KMS-11 (cell line): ENCODE results near the gene FHIT.

Source experiments
- H2AFZ ChIP-seq: fragments of 200-600 bp; sonication (generic); 2 replicates; pipeline ENCODE4 v1.6.1; 2016; ENCODE audit warnings: antibody characterized with exemption, mixed run types, low read depth
- H3K27ac ChIP-seq: fragments of 200-600 bp; sonication (generic); 2 replicates; pipeline ENCODE4 v1.6.1; 2016; ENCODE audit warnings: mild to moderate bottlenecking, mixed run types
- H3K27me3 ChIP-seq: fragments of 200-600 bp; sonication (generic); 2 replicates; pipeline ENCODE4 v1.6.1; 2017; ENCODE audit warnings: mild to moderate bottlenecking, low read depth, mixed run types, moderate library complexity; ENCODE audit not compliant: insufficient read depth
- H3K36me3 ChIP-seq: fragments of 200-600 bp; sonication (generic); 2 replicates; pipeline ENCODE4 v1.6.1; 2017; ENCODE audit warnings: mild to moderate bottlenecking, mixed run types; ENCODE audit not compliant: insufficient read depth
- H3K4me1 ChIP-seq: fragments of 200-600 bp; sonication (generic); 2 replicates; pipeline ENCODE4 v1.6.1; 2016; ENCODE audit warnings: mild to moderate bottlenecking, low read depth, mixed run types; ENCODE audit not compliant: poor library complexity, severe bottlenecking
- H3K4me2 ChIP-seq: fragments of 200-600 bp; sonication (generic); 2 replicates; pipeline ENCODE4 v1.7.0; 2016; ENCODE audit warnings: mild to moderate bottlenecking, mixed run types
- H3K4me3 ChIP-seq: fragments of 200-600 bp; sonication (generic); IDR thresholded peaks from 2 replicates; pipeline ENCODE4 v1.6.1; 2017; ENCODE audit warnings: low read depth, low read length, mixed read lengths; ENCODE audit not compliant: insufficient read depth
- H3K79me2 ChIP-seq: fragments of 200-600 bp; sonication (generic); 2 replicates; pipeline ENCODE4 v1.6.1; 2016; ENCODE audit warnings: low read depth, mixed run types; ENCODE audit not compliant: insufficient read depth
- H3K9ac ChIP-seq: fragments of 200-600 bp; sonication (generic); 2 replicates; pipeline ENCODE4 v1.6.1; 2016; ENCODE audit warnings: mild to moderate bottlenecking, mixed run types
- H4K20me1 ChIP-seq: fragments of 200-600 bp; sonication (generic); 2 replicates; pipeline ENCODE4 v1.6.1; 2016; ENCODE audit warnings: mild to moderate bottlenecking, mixed run types; ENCODE audit not compliant: insufficient read depth
- CTCF ChIP-seq: fragments of 200-600 bp; sonication (generic); conservative IDR thresholded peaks from 2 replicates; pipeline ENCODE4 v1.6.1; 2017; ENCODE audit warnings: low read depth, mild to moderate bottlenecking, antibody characterized with exemption, low read length, moderate library complexity, mixed read lengths

Gene FHIT

DNA sequence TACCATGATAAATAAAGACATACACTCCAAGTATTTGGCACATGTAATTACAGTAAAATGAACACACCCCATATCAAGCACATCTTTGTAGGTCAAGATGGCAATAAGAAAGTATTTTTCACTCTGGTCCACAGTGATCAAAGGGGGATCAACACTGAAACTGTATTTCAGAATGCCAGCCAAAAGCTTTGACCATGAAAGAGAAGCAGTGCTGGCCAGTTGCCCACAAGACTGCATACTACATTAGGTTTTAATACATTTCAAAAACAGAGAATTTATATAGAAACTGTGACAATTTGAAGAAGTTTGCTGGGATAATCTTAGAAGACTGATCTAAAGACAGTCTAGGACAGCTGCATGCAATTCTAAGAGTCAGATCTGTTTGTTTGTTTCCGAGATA lies 1035.3 kb downstream of the FHIT start:
- H3K36me3 ChIP-seq: no peaks in the 10 kb centered on the region
- no peak overlapping the region for H3K4me3 ChIP-seq
- no peak for TF ChIP-seq CTCF
- no peak overlapping the region for H3K9ac ChIP-seq
- H3K4me1 ChIP-seq: no peaks in the 10 kb centered on the region
- no peaks in the 10 kb centered on the region for H4K20me1 ChIP-seq
- no peak overlapping the region for H3K4me2 ChIP-seq
- no peaks in the 10 kb centered on the region for H3K27me3 ChIP-seq
- H3K79me2 ChIP-seq: no peaks in the 10 kb centered on the region
- no peak overlapping the region for H3K27ac ChIP-seq
- H2AFZ ChIP-seq: no peak overlapping the region

DNA sequence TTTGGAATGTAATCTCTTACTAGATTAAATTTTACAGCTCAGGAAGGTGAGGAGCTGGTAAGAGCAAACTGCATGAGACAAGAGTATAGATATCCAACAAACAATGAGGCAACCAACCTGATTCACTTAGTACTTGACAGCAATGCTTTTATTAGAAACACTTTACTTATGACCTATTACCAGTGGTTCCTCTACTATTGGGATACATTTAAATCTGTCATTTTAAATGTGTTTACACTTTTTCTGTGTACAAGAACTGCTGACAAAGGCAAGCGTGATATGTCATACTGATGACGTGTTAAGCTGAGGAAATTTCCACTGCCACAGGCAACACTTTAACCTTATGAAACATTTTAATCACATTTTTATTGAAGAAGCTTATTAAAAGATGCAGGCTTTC lies 1043.3 kb downstream of the FHIT start:
- no peak overlapping the region for H2AFZ ChIP-seq
- H3K27me3 ChIP-seq: no peaks in the 10 kb centered on the region
- no peak overlapping the region for H3K27ac ChIP-seq
- no peak overlapping the region for H3K4me2 ChIP-seq
- H3K4me3 ChIP-seq: no peak overlapping the region
- no peaks in the 10 kb centered on the region for H3K36me3 ChIP-seq
- H3K79me2 ChIP-seq: no peaks in the 10 kb centered on the region
- H4K20me1 ChIP-seq: no peaks in the 10 kb centered on the region
- H3K9ac ChIP-seq: no peak overlapping the region
- no peaks in the 10 kb centered on the region for H3K4me1 ChIP-seq
- TF ChIP-seq CTCF: no peak

DNA sequence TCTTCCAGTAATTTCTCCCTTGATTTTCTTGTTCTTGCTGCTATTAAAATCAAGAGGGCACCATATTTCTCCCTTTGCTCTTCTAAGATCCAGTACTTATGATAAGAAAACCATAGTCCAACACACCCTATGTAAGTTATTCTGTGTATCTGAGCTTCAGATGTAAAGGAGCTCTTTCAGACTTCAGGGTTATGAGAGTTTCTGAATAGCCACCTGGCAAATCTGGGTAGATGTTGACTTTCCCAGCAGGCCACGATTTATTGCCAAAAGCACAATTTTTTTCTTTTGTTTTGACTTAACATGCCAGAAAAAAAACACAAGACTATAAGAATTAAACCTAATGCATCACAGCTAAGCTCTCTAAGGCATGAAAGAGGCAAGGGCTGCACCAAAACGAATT lies 1045.0 kb downstream of the FHIT start:
- Histone ChIP-seq H3K36me3 (no peaks in the 10 kb centered on the region), H3K4me3 (no peak overlapping the region), H3K27me3 (no peaks in the 10 kb centered on the region), H3K4me2 (no peak overlapping the region), H3K27ac (no peak overlapping the region), H2AFZ (no peak overlapping the region), H4K20me1 (no peaks in the 10 kb centered on the region), H3K79me2 (no peaks in the 10 kb centered on the region), H3K4me1 (no peaks in the 10 kb centered on the region), H3K9ac (no peak overlapping the region)
- TF ChIP-seq CTCF: no peak

DNA sequence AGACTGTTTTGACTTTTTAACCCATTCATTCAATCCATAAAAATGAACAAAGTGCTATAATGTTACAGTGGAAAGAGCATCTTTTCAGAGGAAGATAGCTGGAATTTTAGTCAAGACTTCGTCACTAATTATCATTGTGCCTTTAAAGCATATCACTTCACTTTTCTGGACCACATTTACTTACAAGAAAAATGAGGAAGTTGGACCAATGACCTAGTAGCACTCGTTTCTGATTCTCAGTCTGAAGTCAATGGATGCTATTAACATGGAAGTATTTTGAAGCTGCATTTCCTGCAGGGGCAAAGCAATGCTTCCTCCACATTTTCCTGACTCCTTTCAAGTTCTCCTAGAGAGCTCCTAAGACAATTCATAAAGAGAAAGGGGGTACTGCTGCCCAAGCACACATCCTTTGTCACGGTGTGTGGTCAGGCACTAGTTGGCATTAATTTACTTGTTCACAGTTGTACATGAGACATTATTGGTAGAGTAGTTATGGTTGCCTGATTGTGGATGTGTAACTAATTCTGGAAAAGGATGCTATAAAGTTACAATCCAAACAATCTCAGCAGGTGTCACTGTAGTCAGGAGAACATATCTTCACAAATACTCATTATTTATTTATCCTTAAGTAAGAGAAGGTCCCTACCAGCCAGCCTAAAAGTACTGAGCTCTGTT lies 1049.1 kb downstream of the FHIT start:
- Histone ChIP-seq H3K4me2 (no peak overlapping the region), H3K27me3 (no peaks in the 10 kb centered on the region), H3K9ac (no peak overlapping the region), H2AFZ (no peak overlapping the region), H3K36me3 (no peaks in the 10 kb centered on the region), H3K4me3 (no peak overlapping the region), H4K20me1 (no peaks in the 10 kb centered on the region), H3K79me2 (no peaks in the 10 kb centered on the region), H3K27ac (no peak overlapping the region), H3K4me1 (no peaks in the 10 kb centered on the region)
- TF ChIP-seq CTCF: no peak
